NCI-H82 (cell line): ENCODE results near the gene AFF4.
"Not testable (repeated sequence)": the region's sequence is repeated elsewhere in the genome, so short reads cannot be mapped to it uniquely, and the experiment has no call there.

Experiments used
- DNase-seq: peaks from one replicate; lab custom pipeline; 2025; lab: John Stamatoyannopoulos, UW

AFF4 gene

GRCh38 chr5:132886064-132886823 is 77.2 kb downstream of the AFF4 start:
- DNase-seq, result no peak

- DNase-seq, result no peak
Measured at GRCh38 chr5:132884548-132884947, 78.9 kb downstream of the AFF4 start.

- DNase-seq, result peak; percentile 74
Measured at GRCh38 chr5:132883261-132883834, 80.1 kb downstream of the AFF4 start.

- peak; percentile 14 for DNase-seq
Measured at GRCh38 chr5:132877938-132878337, 85.5 kb downstream of the AFF4 start.

- DNase-seq, result no peak
Measured at GRCh38 chr5:132877466-132877865, 86.0 kb downstream of the AFF4 start.

- DNase-seq, result no peak
Measured at GRCh38 chr5:132876020-132876759, 87.2 kb downstream of the AFF4 start.

GRCh38 chr5:132873930-132874271 is 89.5 kb downstream of the AFF4 start:
- DNase-seq, result no peak

GRCh38 chr5:132873119-132873929 is 90.1 kb downstream of the AFF4 start, which contains the start of gene LEAP2:
Gene LEAP2, plus strand, starts transcription at chr5:132873668. Its CDS starts 27 bp downstream, at chr5:132873695.
- DNase-seq, result peak; percentile 4

- DNase-seq, result no peak
Measured at GRCh38 chr5:132872788-132873118, 90.7 kb downstream of the AFF4 start.

- DNase-seq, result no peak
Measured at GRCh38 chr5:132871459-132872284, 91.8 kb downstream of the AFF4 start.

GRCh38 chr5:132870801-132871200 is 92.6 kb downstream of the AFF4 start:
- no peak for DNase-seq

- no peak for DNase-seq
Measured at GRCh38 chr5:132868754-132869153, 94.7 kb downstream of the AFF4 start.

- no peak for DNase-seq
Measured at GRCh38 chr5:132867046-132867451, 96.4 kb downstream of the AFF4 start.

GRCh38 chr5:132866342-132867045 is 96.9 kb downstream of the AFF4 start, which contains the start of the genes GDF9 and UQCRQ:
Gene GDF9, minus strand, starts transcription at chr5:132866469. Its CDS starts 1,936 bp downstream, at chr5:132864533.
Gene UQCRQ, plus strand, starts transcription at chr5:132866642. Its CDS starts 240 bp downstream, at chr5:132866882.
- DNase-seq, result peak; percentile 99

GRCh38 chr5:132865668-132866341 is 97.6 kb downstream of the AFF4 start:
- no peak for DNase-seq

- no peak for DNase-seq
Measured at GRCh38 chr5:132860742-132861141, 102.7 kb downstream of the AFF4 start.

- DNase-seq, result no peak
Measured at GRCh38 chr5:132859889-132860437, 103.5 kb downstream of the AFF4 start.

GRCh38 chr5:132856011-132856410 is 107.4 kb downstream of the AFF4 start:
- DNase-seq, result no peak

GRCh38 chr5:132854992-132855391 is 108.4 kb downstream of the AFF4 start:
- DNase-seq, result not testable (repeated sequence)

- no peak for DNase-seq
Measured at GRCh38 chr5:132854301-132854700, 109.1 kb downstream of the AFF4 start.
